HG03342 (cell line): ENCODE results near the gene TRAPPC14.
"Not testable (repeated sequence)": the region's sequence is repeated elsewhere in the genome, so short reads cannot be mapped to it uniquely, and the experiment has no call there.

ENCODE experiments used
- ATAC-seq: cut with Tn5 transposase; IDR thresholded peaks from one replicate; pipeline ENCODE4 v1.9.1; 2021; ENCODE audit warnings: mild to moderate bottlenecking, moderate library complexity; ENCODE audit not compliant: unreplicated experiment

TRAPPC14 gene

GRCh38 chr7:100154651-100155491 is 3.7 kb downstream of the TRAPPC14 start:
- no peak for ATAC-seq

- no peak for ATAC-seq
Observed at GRCh38 chr7:100153708-100154535, 4.6 kb downstream of the TRAPPC14 start.

- no peak for ATAC-seq
Observed at GRCh38 chr7:100152937-100153666, 5.4 kb downstream of the TRAPPC14 start.

- no peak for ATAC-seq
Observed at GRCh38 chr7:100152404-100152803, 6.1 kb downstream of the TRAPPC14 start.

- peak; percentile 96 for ATAC-seq
Observed at GRCh38 chr7:100148559-100149328, 9.8 kb downstream of the TRAPPC14 start, which contains the start of gene LAMTOR4. TSS of gene LAMTOR4 (plus strand) at chr7:100148918. CDS start at chr7:100148973, 55 bp downstream.

GRCh38 chr7:100148225-100148558 is 10.3 kb downstream of the TRAPPC14 start:
- ATAC-seq = no peak

- no peak for ATAC-seq
Observed at GRCh38 chr7:100147278-100147677, 11.2 kb downstream of the TRAPPC14 start.

GRCh38 chr7:100146350-100146749 is 12.2 kb downstream of the TRAPPC14 start:
- not testable (repeated sequence) for ATAC-seq

- ATAC-seq = no peak
Observed at GRCh38 chr7:100142461-100142860, 16.1 kb downstream of the TRAPPC14 start.

GRCh38 chr7:100141555-100141949 is 17.0 kb downstream of the TRAPPC14 start:
- no peak for ATAC-seq

- no peak for ATAC-seq
Observed at GRCh38 chr7:100137851-100138760, 20.4 kb downstream of the TRAPPC14 start.

GRCh38 chr7:100132697-100133151 is 25.8 kb downstream of the TRAPPC14 start:
- peak; percentile 54 for ATAC-seq

- ATAC-seq = no peak
Observed at GRCh38 chr7:100132126-100132525, 26.4 kb downstream of the TRAPPC14 start.

- no peak for ATAC-seq
Observed at GRCh38 chr7:100130608-100131453, 27.7 kb downstream of the TRAPPC14 start.

GRCh38 chr7:100130220-100130607 is 28.3 kb downstream of the TRAPPC14 start:
- ATAC-seq = not testable (repeated sequence)

GRCh38 chr7:100128637-100128963 is 29.9 kb downstream of the TRAPPC14 start:
- no peak for ATAC-seq

GRCh38 chr7:100127866-100128636 is 30.5 kb downstream of the TRAPPC14 start:
- no peak for ATAC-seq
